Neuronal stem cell (in vitro differentiated cells): ENCODE results near the gene MYH3. TPM values are rescaled to one million over a fixed set of nuclear protein-coding genes. Genes with fewer than 3 reads are reported as not detected.

Source experiments
- DNase-seq: peaks from one replicate; pipeline ENCODE4 v3.0.0-alpha.2; 2013; ENCODE audit warnings: low spot score
- H2AFZ ChIP-seq: one replicate; pipeline ENCODE4 v1.6.1; 2013; ENCODE audit warnings: mild to moderate bottlenecking, low read length, inconsistent platforms
- H2AK5ac ChIP-seq: 2 replicates; pipeline ENCODE4 v1.6.1; 2013; ENCODE audit warnings: low read depth, mild to moderate bottlenecking, inconsistent platforms, low read length, moderate library complexity, mixed read lengths
- H2BK120ac ChIP-seq: 2 replicates; pipeline ENCODE4 v1.6.1; 2013; ENCODE audit warnings: low read depth, mild to moderate bottlenecking, inconsistent platforms, low read length, moderate library complexity, mixed read lengths
- H2BK12ac ChIP-seq: one replicate; pipeline ENCODE4 v1.6.1; 2013; ENCODE audit warnings: low read length, inconsistent platforms
- H2BK15ac ChIP-seq: 2 replicates; pipeline ENCODE4 v1.6.1; 2013; ENCODE audit warnings: mild to moderate bottlenecking, low read length, inconsistent platforms, mixed read lengths
- H2BK5ac ChIP-seq: one replicate; pipeline ENCODE4 v1.6.1; 2013; ENCODE audit warnings: inconsistent platforms, mild to moderate bottlenecking, low read length, moderate library complexity
- H3K14ac ChIP-seq: one replicate; pipeline ENCODE4 v1.6.1; 2013; ENCODE audit warnings: low read length, inconsistent platforms
- H3K18ac ChIP-seq: 2 replicates; pipeline ENCODE4 v1.6.1; 2013; ENCODE audit warnings: low read length, inconsistent platforms
- H3K23ac ChIP-seq: 2 replicates; pipeline ENCODE4 v1.6.1; 2013; ENCODE audit warnings: low read depth, mild to moderate bottlenecking, mixed read lengths, low read length, inconsistent platforms; ENCODE audit not compliant: poor library complexity
- H3K27ac ChIP-seq: replicated peaks from 3 replicates; pipeline ENCODE4 v1.5.1; 2013; ENCODE audit warnings: low read length, inconsistent platforms
- H3K27me3 ChIP-seq, 3 experiments: 2 replicates each; pipeline ENCODE4 v1.6.1; 2013; ENCODE audit warnings: low read length in 3 of 3, mild to moderate bottlenecking in 2 of 3, inconsistent platforms in 1 of 3, low read depth in 1 of 3, mixed read lengths in 1 of 3, moderate library complexity in 1 of 3; ENCODE audit not compliant: control insufficient read depth in 3 of 3, insufficient read depth in 3 of 3
- H3K36me3 ChIP-seq, 2 donors: replicated peaks in 1 of 2; 2 replicates each; pipeline ENCODE4 v1.6.1; 2013; ENCODE audit warnings: low read length in 2 of 2; ENCODE audit not compliant: control insufficient read depth in 2 of 2, insufficient read depth in 2 of 2
- H3K4ac ChIP-seq: 2 replicates; pipeline ENCODE4 v1.6.1; 2013; ENCODE audit warnings: inconsistent platforms, mild to moderate bottlenecking, low read length, moderate library complexity
- H3K4me1 ChIP-seq, 2 donors: 1 replicate in 1 of 2; 2 replicates in 1 of 2; pipeline ENCODE4 v1.6.1; 2013; ENCODE audit warnings: low read length in 2 of 2, low read depth in 1 of 2; ENCODE audit not compliant: control insufficient read depth in 2 of 2, insufficient read depth in 1 of 2
- H3K4me2 ChIP-seq: one replicate; pipeline ENCODE4 v1.6.1; 2013; ENCODE audit warnings: mild to moderate bottlenecking, low read length, inconsistent platforms; ENCODE audit not compliant: insufficient read depth, poor library complexity, severe bottlenecking
- H3K4me3 ChIP-seq, 2 donors: 2 replicates each; pipeline ENCODE4 v1.5.1; 2013; ENCODE audit warnings: low read length in 2 of 2, mild to moderate bottlenecking in 2 of 2, inconsistent platforms in 1 of 2, moderate library complexity in 1 of 2
- H3K79me1 ChIP-seq: one replicate; pipeline ENCODE4 v1.6.1; 2013; ENCODE audit warnings: low read depth, mild to moderate bottlenecking, inconsistent platforms, low read length, moderate library complexity
- H3K9ac ChIP-seq: one replicate; pipeline ENCODE4 v1.6.1; 2013; ENCODE audit warnings: mild to moderate bottlenecking, low read depth, low read length, inconsistent platforms; ENCODE audit not compliant: poor library complexity
- H3K9me3 ChIP-seq, 2 donors: replicated peaks in 1 of 2; 2 replicates each; pipeline versions ENCODE3 to v1.6.1; 2013; ENCODE audit warnings: low read length in 2 of 2, mild to moderate bottlenecking in 2 of 2, inconsistent platforms in 1 of 2, low read depth in 1 of 2, mixed read lengths in 1 of 2, moderate library complexity in 1 of 2; ENCODE audit not compliant: control insufficient read depth in 2 of 2, insufficient read depth in 1 of 2
- H4K8ac ChIP-seq: one replicate; pipeline ENCODE4 v1.6.1; 2013; ENCODE audit warnings: low read depth, mild to moderate bottlenecking, inconsistent platforms, low read length, moderate library complexity
- H4K91ac ChIP-seq: one replicate; pipeline ENCODE4 v1.6.1; 2013; ENCODE audit warnings: low read length, low read depth, mild to moderate bottlenecking, inconsistent platforms; ENCODE audit not compliant: poor library complexity
- WGBS, 2 donors: extraction: QIAGEN DNeasy Blood & Tissue Kit; methylation state at CpG; one replicate each; pipeline ENCODE4 v1.1.7; 2013; ENCODE audit warnings: missing lambda C conversion rate in 2 of 2, mixed read lengths in 1 of 2; ENCODE audit not compliant: insufficient read length in 2 of 2, insufficient replicate concordance in 1 of 2; ENCODE audit errors: extremely low coverage in 2 of 2; 5-methylcytosine and 5-hydroxymethylcytosine counted together
- polyA plus RNA-seq, 2 experiments: library from polyadenylated mRNA; stranded (reverse); fragments of 200-250 nt; gene quantifications; one replicate each; pipeline ENCODE4 v1.2.3, GENCODE V29; 2013

Gene MYH3
- polyA plus RNA-seq (2013, experiment 1 of 2): 0.66 TPM
- polyA plus RNA-seq (2013, experiment 2 of 2): 0.54 TPM

DNA sequence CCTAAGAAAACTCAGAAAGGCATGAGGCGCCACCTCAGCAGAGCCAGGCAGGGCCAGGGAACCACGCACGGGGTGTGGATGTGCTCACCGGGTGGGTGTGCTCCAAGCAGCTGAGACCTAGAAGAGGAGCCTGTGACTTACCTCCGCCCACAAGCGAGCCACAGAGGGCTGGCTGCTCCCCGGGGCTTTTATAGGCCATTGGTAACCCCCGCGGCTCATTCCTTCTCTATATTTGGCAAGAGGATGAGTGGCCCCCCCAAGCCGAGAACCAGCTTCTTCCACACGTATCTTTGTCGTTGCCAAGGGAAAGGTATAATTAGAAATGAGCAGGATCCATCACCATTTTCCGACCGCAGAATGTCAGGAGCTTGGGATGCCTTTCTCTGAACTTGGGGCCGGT, at the start of gene MYH3:
Gene MYH3 (minus strand): TSS at position 162 of the 400 bp plus-strand sequence. CDS start 2,245 bp downstream, outside the sequence.
- peak within 1 kb of the TSS; percentile 5 for H2BK15ac ChIP-seq
- no peak within 1 kb of the TSS for H2BK5ac ChIP-seq
- no peak within 1 kb of the TSS for H3K4me2 ChIP-seq
- H2AFZ ChIP-seq: no peak within 1 kb of the TSS
- H3K4ac ChIP-seq: no peak within 1 kb of the TSS
- no peak within 1 kb of the TSS for H4K8ac ChIP-seq
- no peak within 1 kb of the TSS for H3K4me3 ChIP-seq
- no peak for DNase-seq
- no peak within 1 kb of the TSS for H3K9ac ChIP-seq
- no CpG with 5 or more reads among the region's 15 CpGs for WGBS, 2 donors
- no peaks in the 10 kb centered on the region for H3K79me1 ChIP-seq
- no peaks in the 10 kb centered on the region for H3K27me3 ChIP-seq
- H4K91ac ChIP-seq: no peak within 1 kb of the TSS
- H2BK12ac ChIP-seq: no peak within 1 kb of the TSS
- no peak within 1 kb of the TSS for H3K23ac ChIP-seq
- H3K14ac ChIP-seq: no peak within 1 kb of the TSS
- H3K18ac ChIP-seq: no peak within 1 kb of the TSS
- H3K27ac ChIP-seq: no peak within 1 kb of the TSS
- H2AK5ac ChIP-seq: peak within 1 kb of the TSS; percentile 10
- H3K36me3 ChIP-seq: peaks cover 0 to 4% of the 10 kb centered on the region in 2 donors
- H3K9me3 ChIP-seq: peaks cover 0 to 2% of the 10 kb centered on the region in 2 donors
- no peak within 1 kb of the TSS for H2BK120ac ChIP-seq
- H3K4me1 ChIP-seq: peaks cover 0 to 12% of the 10 kb centered on the region in 2 donors

DNA sequence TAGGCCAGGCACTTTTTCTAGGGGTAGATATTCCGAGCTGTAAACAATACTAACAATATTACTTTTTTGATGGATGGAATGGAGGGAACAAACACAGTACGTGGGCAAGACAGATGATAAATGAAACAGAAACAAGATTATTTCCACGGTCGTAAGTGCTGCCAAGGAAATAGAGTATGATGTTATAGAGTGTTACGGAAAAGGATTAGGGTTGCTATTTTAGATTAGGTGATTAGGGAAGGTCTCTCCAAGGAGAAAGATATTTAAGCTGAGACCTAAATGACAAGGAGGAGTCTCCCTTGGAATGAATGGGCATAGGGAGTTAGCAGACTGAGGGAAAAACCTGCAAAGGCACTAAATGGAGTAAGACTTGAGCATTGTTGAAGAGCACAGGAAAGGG, 48.6 kb upstream of the MYH3 start:
- Histone ChIP-seq H3K18ac (no peak overlapping the region), H3K27ac (no peak overlapping the region), H3K14ac (no peak overlapping the region), H3K27me3 (no peaks in the 10 kb centered on the region), H2BK12ac (no peak overlapping the region), H3K4me2 (no peak overlapping the region), H3K4me3 (no peak overlapping the region), H3K36me3 (peaks cover 17 to 56% of the 10 kb centered on the region in 2 donors), H4K8ac (no peak overlapping the region), H2BK120ac (no peak overlapping the region), H2BK15ac (no peak overlapping the region), H3K9me3 (no peaks in the 10 kb centered on the region), H4K91ac (no peak overlapping the region), H2BK5ac (no peak overlapping the region), H3K4ac (no peak overlapping the region), H2AFZ (no peak overlapping the region), H3K4me1 (peaks cover 0 to 2% of the 10 kb centered on the region in 2 donors), H2AK5ac (no peak overlapping the region), H3K9ac (no peak overlapping the region), H3K23ac (no peak overlapping the region), H3K79me1 (no peaks in the 10 kb centered on the region)
- 100% methylated on average over 1 of the region's 5 CpGs for WGBS, 2 donors
- DNase-seq: no peak

DNA sequence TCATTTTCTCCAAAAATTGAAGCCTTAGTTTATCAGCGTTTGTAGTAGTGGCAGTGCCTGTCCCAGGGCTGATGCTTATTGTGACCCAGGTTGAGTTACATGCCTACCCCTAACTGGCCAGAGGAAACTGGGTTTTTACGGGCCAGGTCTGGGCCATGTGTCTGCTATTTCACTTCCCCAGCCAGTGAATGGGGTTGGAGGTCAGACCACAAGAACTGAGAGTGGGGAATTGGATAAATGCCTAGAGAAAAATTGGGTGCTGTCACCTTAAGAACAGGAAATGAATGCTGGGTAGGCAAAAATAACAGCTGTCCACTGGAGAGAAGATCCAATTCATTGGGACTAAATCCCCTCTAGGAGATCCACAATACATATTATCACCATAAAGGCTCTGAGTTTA, 45.5 kb upstream of the MYH3 start:
- Histone ChIP-seq H2AFZ (no peak overlapping the region), H3K4me3 (no peak overlapping the region), H3K79me1 (peaks cover 2% of the 10 kb centered on the region), H3K4me1 (peaks cover 2 to 3% of the 10 kb centered on the region in 2 donors), H2AK5ac (no peak overlapping the region), H3K4me2 (no peak overlapping the region), H3K4ac (no peak overlapping the region), H2BK15ac (no peak overlapping the region), H3K18ac (no peak overlapping the region), H3K36me3 (peaks cover 7 to 31% of the 10 kb centered on the region in 2 donors), H3K9me3 (no peaks in the 10 kb centered on the region), H3K23ac (no peak overlapping the region), H3K9ac (no peak overlapping the region), H2BK120ac (no peak overlapping the region), H4K8ac (no peak overlapping the region), H3K27ac (no peak overlapping the region), H3K14ac (peak overlapping the region; percentile 21), H3K27me3 (no peaks in the 10 kb centered on the region), H4K91ac (no peak overlapping the region), H2BK12ac (no peak overlapping the region), H2BK5ac (no peak overlapping the region)
- no peak for DNase-seq
- WGBS, 2 donors: no CpG with 5 or more reads among the region's 2 CpGs

DNA sequence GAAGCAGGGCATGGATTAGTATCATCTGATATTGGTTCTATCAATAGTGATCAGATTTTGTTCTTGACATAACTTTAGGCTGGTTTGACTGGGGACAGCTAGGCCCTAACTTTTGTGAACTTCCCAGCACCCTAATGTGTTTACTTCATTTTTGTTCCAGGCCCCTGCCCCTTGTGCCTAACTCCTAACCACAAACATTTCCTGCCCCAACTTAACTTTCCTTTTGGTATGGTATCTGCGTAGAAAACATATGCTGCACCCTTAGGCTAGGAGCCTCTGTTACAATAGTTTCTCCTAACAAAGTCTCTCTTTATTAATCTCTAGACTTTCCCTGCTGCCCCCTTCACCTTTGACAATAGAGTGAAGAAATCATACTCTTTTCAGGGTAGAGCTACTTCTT, 42.7 kb upstream of the MYH3 start:
- Histone ChIP-seq H2AK5ac (no peak overlapping the region), H3K4me1 (peaks cover 3% of the 10 kb centered on the region in 2 donors), H2BK15ac (no peak overlapping the region), H3K14ac (no peak overlapping the region), H3K23ac (no peak overlapping the region), H3K36me3 (peaks cover 5 to 15% of the 10 kb centered on the region in 2 donors), H3K79me1 (peaks cover 10% of the 10 kb centered on the region), H2BK12ac (no peak overlapping the region), H3K4me2 (no peak overlapping the region), H2BK5ac (no peak overlapping the region), H3K27me3 (no peaks in the 10 kb centered on the region), H3K18ac (no peak overlapping the region), H2BK120ac (no peak overlapping the region), H2AFZ (no peak overlapping the region), H4K91ac (no peak overlapping the region), H3K9me3 (no peaks in the 10 kb centered on the region), H3K4ac (no peak overlapping the region), H3K4me3 (no peak overlapping the region), H3K9ac (no peak overlapping the region), H3K27ac (no peak overlapping the region), H4K8ac (no peak overlapping the region)
- DNase-seq: no peak
- no CpG with 5 or more reads among the region's 1 CpG for WGBS, 2 donors
